IMR-90 (cell line): ENCODE data around the gene CHST6. TPM values are rescaled to one million over a fixed set of nuclear protein-coding genes. Genes with fewer than 3 reads are reported as not detected.
"Not testable (repeated sequence)": the region's sequence is repeated elsewhere in the genome, so short reads cannot be mapped to it uniquely, and the experiment has no call there.

Experiments used
- ATAC-seq: fragments of 200-7000 bp; cut with Tn5 transposase; 2 replicates; pipeline ENCODE4 v1.9.1; 2020; ENCODE audit warnings: low read depth, mild to moderate bottlenecking, moderate library complexity
- BruUV-seq: library from RNA; stranded (reverse); fragments of 400-500 nt; replicated peaks from 2 replicates; lab custom pipeline; 2021; lab: Mats Ljungman, UMichigan
- CTCF ChIA-PET: fragments of 300-600 bp; formaldehyde crosslinking; extraction: SDS; loops from one replicate; lab custom pipeline; 2021; ENCODE audit warnings: antibody characterized with exemption; lab: Yijun Ruan, JAX
- POLR2A ChIA-PET: fragments of 300-600 bp; sonication (Branson Sonifier 250); formaldehyde crosslinking; loops from one replicate; lab custom pipeline; 2022; ENCODE audit warnings: antibody characterized with exemption; ENCODE audit not compliant: unreplicated experiment; lab: Charles Lee
- DNase-seq: peaks from one replicate; pipeline ENCODE4 v3.0.0; 2013
- H2AFZ ChIP-seq: replicated peaks from 2 replicates; pipeline ENCODE3; 2013; ENCODE audit warnings: low read length, mild to moderate bottlenecking; ENCODE audit not compliant: poor library complexity
- H2AK5ac ChIP-seq: 2 replicates; pipeline ENCODE4 v1.6.1; 2013; ENCODE audit warnings: low read depth, low read length, inconsistent platforms
- H2AK9ac ChIP-seq: replicated peaks from 2 replicates; pipeline ENCODE3; 2013; ENCODE audit warnings: mild to moderate bottlenecking, low read depth, low read length, moderate library complexity; ENCODE audit not compliant: poor library complexity
- H2BK120ac ChIP-seq: 2 replicates; pipeline ENCODE4 v1.6.1; 2013; ENCODE audit warnings: low read depth, low read length, inconsistent platforms
- H2BK15ac ChIP-seq: 3 replicates; pipeline ENCODE4 v1.6.1; 2013; ENCODE audit warnings: low read depth, low read length, inconsistent platforms
- H2BK20ac ChIP-seq: 2 replicates; pipeline ENCODE4 v1.6.1; 2013; ENCODE audit warnings: low read depth, mild to moderate bottlenecking, inconsistent platforms, low read length, moderate library complexity
- H2BK5ac ChIP-seq: 2 replicates; pipeline ENCODE4 v1.6.1; 2013; ENCODE audit warnings: mild to moderate bottlenecking, low read depth, low read length, inconsistent platforms; ENCODE audit not compliant: poor library complexity, severe bottlenecking
- H3K14ac ChIP-seq: replicated peaks from 2 replicates; pipeline ENCODE4 v1.6.1; 2013; ENCODE audit warnings: low read depth, low read length, inconsistent platforms
- H3K18ac ChIP-seq: 2 replicates; pipeline ENCODE4 v1.6.1; 2013; ENCODE audit warnings: low read depth, low read length, control low read depth
- H3K23ac ChIP-seq: 2 replicates; pipeline ENCODE4 v1.6.1; 2013; ENCODE audit warnings: low read depth, low read length, inconsistent platforms
- H3K27ac ChIP-seq: 2 replicates; pipeline ENCODE4 v1.5.1; 2013; ENCODE audit warnings: mild to moderate bottlenecking, control low read depth, low read length; ENCODE audit not compliant: insufficient read depth
- H3K27me3 ChIP-seq: 2 replicates; pipeline ENCODE4 v1.6.1; 2013; ENCODE audit warnings: low read length; ENCODE audit not compliant: control insufficient read depth, insufficient read depth
- H3K36me3 ChIP-seq: 2 replicates; pipeline ENCODE4 v1.6.1; 2013; ENCODE audit warnings: low read length, mixed read lengths; ENCODE audit not compliant: control insufficient read depth, insufficient read depth
- H3K4ac ChIP-seq: 2 replicates; pipeline ENCODE4 v1.6.1; 2013; ENCODE audit warnings: low read depth, low read length, inconsistent platforms
- H3K4me1 ChIP-seq: 2 replicates; pipeline ENCODE4 v1.6.1; 2013; ENCODE audit warnings: low read length, mixed read lengths; ENCODE audit not compliant: control insufficient read depth, insufficient read depth
- H3K4me2 ChIP-seq: 2 replicates; pipeline ENCODE4 v1.6.1; 2013; ENCODE audit warnings: low read depth, mild to moderate bottlenecking, control low read depth, low read length, moderate library complexity
- H3K4me3 ChIP-seq: 2 replicates; pipeline ENCODE4 v1.5.1; 2013; ENCODE audit warnings: low read depth, mild to moderate bottlenecking, control low read depth, low read length, moderate library complexity; ENCODE audit not compliant: insufficient read depth
- H3K56ac ChIP-seq: 2 replicates; pipeline ENCODE4 v1.6.1; 2013; ENCODE audit warnings: low read length, inconsistent platforms; ENCODE audit not compliant: insufficient read depth; ENCODE audit errors: extremely low read depth
- H3K79me1 ChIP-seq, 2 experiments: 2 replicates each; pipeline ENCODE4 v1.6.1; 2013; ENCODE audit warnings: low read length in 2 of 2, inconsistent platforms in 1 of 2, low read depth in 1 of 2
- H3K9ac ChIP-seq: 2 replicates; pipeline ENCODE4 v1.6.1; 2013; ENCODE audit warnings: low read depth, low read length, control low read depth
- H3K9me1 ChIP-seq: 2 replicates; pipeline ENCODE4 v1.6.1; 2013; ENCODE audit warnings: low read length, inconsistent platforms; ENCODE audit not compliant: insufficient read depth
- H3K9me3 ChIP-seq: 2 replicates; pipeline ENCODE4 v1.6.1; 2013; ENCODE audit warnings: low read length; ENCODE audit not compliant: control insufficient read depth, insufficient read depth
- H4K20me1 ChIP-seq: 2 replicates; pipeline ENCODE4 v1.6.1; 2013; ENCODE audit warnings: low read length, inconsistent platforms; ENCODE audit not compliant: insufficient read depth
- H4K5ac ChIP-seq: 2 replicates; pipeline ENCODE4 v1.6.1; 2013; ENCODE audit warnings: mild to moderate bottlenecking, low read depth, low read length, control low read depth
- H4K8ac ChIP-seq, 2 experiments: 2 replicates each; pipeline ENCODE4 v1.6.1; 2013; ENCODE audit warnings: low read depth in 2 of 2, low read length in 2 of 2, control low read depth in 1 of 2, inconsistent platforms in 1 of 2
- H4K91ac ChIP-seq: 2 replicates; pipeline ENCODE4 v1.6.1; 2013; ENCODE audit warnings: low read depth, low read length, inconsistent platforms; ENCODE audit not compliant: insufficient read depth
- WGBS, 2 experiments: methylation state at CpG; one replicate each; pipeline versions ENCODE4 v1.1.5 to v1.1.7; 2013; ENCODE audit warnings: missing lambda C conversion rate in 2 of 2; ENCODE audit not compliant: insufficient read length in 1 of 2; ENCODE audit errors: extremely low coverage in 2 of 2; 5-methylcytosine and 5-hydroxymethylcytosine counted together
- dilution Hi-C: fragments of 300-500 bp; cut with HindIII; formaldehyde crosslinking; loops from one replicate; pipeline ENCODE4 v1.14.3; 2018; ENCODE audit warnings: low sequenced_read_pairs; ENCODE audit not compliant: unreplicated experiment
- in situ Hi-C: fragments of 300-500 bp; cut with MboI; formaldehyde crosslinking; loops from 3 replicates; pipeline ENCODE4 v1.14.3; 2019; ENCODE audit warnings: low sequenced_read_pairs, inconsistent platforms, mixed read lengths
- intact Hi-C: fragments of 100-400 bp; cut with micrococcal nuclease; formaldehyde crosslinking; loops from 2 replicates; pipeline ENCODE4 v1.10.0; 2022
- polyA plus RNA-seq, 3 experiments: library from polyadenylated mRNA; depleted of rRNA; stranded (reverse); fragments of >200 nt; gene quantifications; 2 replicates each; pipeline ENCODE4 v1.2.3, GENCODE V29; 2012; ENCODE audit warnings: low replicate concordance in 1 of 3
- total RNA-seq: library from RNA; depleted of rRNA; stranded (reverse); fragments of >200 nt; gene quantifications from 2 replicates; pipeline ENCODE4 v1.2.3, GENCODE V29; 2012

CHST6 gene
- total and polyA plus RNA-seq, 2 of the 4 experiments (the other 2 are of a cell fraction): under 0.01 to 0.12 TPM

DNA sequence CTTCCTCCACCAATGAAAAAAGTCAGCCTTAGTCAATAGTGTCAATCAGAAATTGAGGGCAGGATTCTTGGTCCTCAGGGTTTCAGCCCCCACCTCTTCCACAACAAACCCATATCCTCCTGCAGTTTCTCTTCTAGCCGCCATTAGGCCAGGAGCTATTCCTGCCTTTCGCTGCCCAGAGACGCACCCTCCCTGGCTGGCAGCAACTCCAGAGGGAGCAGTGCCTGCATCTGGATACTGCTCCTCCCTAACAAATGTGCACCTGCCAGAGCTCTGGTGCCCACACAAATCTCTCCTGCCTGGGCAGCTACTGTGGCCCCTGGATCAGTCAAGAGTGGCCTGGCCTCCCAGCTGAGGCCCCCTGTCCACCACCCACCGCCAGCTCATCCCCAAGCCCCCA, 38.8 kb downstream of the CHST6 start:
- H3K9ac ChIP-seq, H3K27me3 ChIP-seq, H3K9me3 ChIP-seq, H2AFZ ChIP-seq, H3K18ac ChIP-seq, dilution Hi-C loops, H3K56ac ChIP-seq, in situ Hi-C loops, ATAC-seq, H3K27ac ChIP-seq, H3K4ac ChIP-seq, H2AK5ac ChIP-seq, H3K4me2 ChIP-seq, H3K23ac ChIP-seq, H3K4me3 ChIP-seq, H2AK9ac ChIP-seq, H2BK120ac ChIP-seq, H4K91ac ChIP-seq, H3K4me1 ChIP-seq, H2BK20ac ChIP-seq, H2BK15ac ChIP-seq, intact Hi-C loops, H2BK5ac ChIP-seq, DNase-seq, H4K8ac ChIP-seq, H3K14ac ChIP-seq, H3K36me3 ChIP-seq, H4K5ac ChIP-seq, BruUV-seq, CTCF ChIA-PET: not testable (repeated sequence)
- H3K79me1 ChIP-seq: peaks cover 32 to 78% of the 10 kb centered on the region in 2 experiments
- WGBS, 2 experiments: 96% methylated on average over 3 of the region's 4 CpGs; no CpG with 5 or more reads in 1 of the 2 experiments
- peaks cover 45% of the 10 kb centered on the region for H4K20me1 ChIP-seq
- peaks cover 20% of the 10 kb centered on the region for H3K9me1 ChIP-seq
- POLR2A ChIA-PET: interaction anchor here (0.6 kb wide), 1 partner anchor 181 kb away, joined by 10 read pairs; no protein-coding TSS in a partner anchor
